C4-2B (cell line): Measurements from ENCODE around the gene COL4A4.

Experiments
- ZFX ChIP-seq: fragments of 450-650 bp; IDR thresholded peaks from 2 replicates; pipeline ENCODE4 v1.6.1; 2017
- TF ChIP-seq, protein P1 (sequence below): fragments of 450-650 bp; conservative IDR thresholded peaks from 2 replicates; pipeline ENCODE4 v1.5.1; 2017; ENCODE audit warnings: mild to moderate bottlenecking

DNA sequence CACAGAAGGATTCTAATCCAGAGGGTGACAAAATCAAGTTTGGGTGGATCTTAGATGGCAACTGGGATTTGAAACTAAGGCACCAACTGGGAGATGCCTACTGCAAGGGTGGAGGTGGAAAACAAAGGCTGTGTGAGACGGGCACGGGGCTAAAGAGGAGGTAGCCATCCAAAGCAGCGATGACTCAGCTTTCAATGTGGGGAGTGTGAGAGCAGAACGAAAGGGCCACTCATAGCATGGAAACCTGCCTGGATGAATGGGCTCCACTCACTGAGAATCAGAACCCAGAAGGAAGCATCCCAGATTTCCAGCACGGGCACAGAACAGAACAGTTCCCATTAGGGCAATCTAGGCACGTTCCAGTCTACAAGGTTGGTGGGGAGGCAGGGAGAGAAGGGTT is 159.5 kb downstream of the COL4A4 start:
- TF ChIP-seq, protein P1, sequence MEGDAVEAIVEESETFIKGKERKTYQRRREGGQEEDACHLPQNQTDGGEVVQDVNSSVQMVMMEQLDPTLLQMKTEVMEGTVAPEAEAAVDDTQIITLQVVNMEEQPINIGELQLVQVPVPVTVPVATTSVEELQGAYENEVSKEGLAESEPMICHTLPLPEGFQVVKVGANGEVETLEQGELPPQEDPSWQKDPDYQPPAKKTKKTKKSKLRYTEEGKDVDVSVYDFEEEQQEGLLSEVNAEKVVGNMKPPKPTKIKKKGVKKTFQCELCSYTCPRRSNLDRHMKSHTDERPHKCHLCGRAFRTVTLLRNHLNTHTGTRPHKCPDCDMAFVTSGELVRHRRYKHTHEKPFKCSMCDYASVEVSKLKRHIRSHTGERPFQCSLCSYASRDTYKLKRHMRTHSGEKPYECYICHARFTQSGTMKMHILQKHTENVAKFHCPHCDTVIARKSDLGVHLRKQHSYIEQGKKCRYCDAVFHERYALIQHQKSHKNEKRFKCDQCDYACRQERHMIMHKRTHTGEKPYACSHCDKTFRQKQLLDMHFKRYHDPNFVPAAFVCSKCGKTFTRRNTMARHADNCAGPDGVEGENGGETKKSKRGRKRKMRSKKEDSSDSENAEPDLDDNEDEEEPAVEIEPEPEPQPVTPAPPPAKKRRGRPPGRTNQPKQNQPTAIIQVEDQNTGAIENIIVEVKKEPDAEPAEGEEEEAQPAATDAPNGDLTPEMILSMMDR: no peak
- TF ChIP-seq ZFX: no peak
